ENCODE data around the gene TLCD1.

TLCD1 gene

GRCh38 chr17:28686296-28686695 is 39.7 kb downstream of the TLCD1 start:
- DNase-seq (ENCODE audit: low read depth), result no peak

DNA sequence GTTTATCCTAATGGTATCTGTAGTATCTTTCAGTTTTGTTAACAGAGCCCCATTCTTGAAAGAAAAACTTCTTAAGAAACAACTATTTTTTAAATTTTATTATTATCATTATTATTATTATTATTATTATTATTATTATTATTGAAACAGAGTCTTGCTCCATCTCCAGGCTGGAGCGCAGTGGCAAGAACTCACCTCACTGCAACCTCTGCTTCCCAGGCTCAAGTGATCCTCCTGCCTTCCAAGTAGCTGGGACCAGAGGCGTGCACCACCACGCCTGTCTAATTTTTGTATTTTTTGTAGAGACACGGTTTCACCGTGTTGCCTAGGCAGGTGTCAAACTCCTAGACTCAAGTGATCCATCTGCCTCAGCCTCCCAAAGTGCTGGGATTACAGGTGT is 40.7 kb downstream of the TLCD1 start:
- DNase-seq (ENCODE audit: low read depth), result no peak

GRCh38 chr17:28684963-28685362 is 41.1 kb downstream of the TLCD1 start:
- no peak for DNase-seq (ENCODE audit: low read depth)

DNA sequence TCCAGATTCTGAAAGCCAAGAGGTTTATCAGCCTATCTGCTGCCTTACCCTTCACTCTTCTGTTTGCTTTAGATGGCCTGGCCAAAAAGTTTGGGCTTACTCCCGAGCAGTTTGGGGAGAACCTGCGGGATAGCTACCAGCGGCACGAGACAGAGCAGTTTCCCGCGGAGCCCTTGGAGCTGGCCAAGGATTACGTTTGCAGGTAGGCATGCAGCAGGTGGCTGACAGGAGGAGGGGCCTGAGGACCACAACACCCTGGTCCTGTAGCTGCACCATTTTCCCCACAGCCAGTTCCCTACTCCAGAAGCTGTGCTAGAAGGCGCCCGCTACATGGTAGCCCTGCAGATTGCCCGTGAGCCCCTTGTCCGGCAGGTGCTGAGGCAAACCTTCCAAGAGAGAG is 43.4 kb downstream of the TLCD1 start:
- DNase-seq (ENCODE audit: low read depth), result no peak

DNA sequence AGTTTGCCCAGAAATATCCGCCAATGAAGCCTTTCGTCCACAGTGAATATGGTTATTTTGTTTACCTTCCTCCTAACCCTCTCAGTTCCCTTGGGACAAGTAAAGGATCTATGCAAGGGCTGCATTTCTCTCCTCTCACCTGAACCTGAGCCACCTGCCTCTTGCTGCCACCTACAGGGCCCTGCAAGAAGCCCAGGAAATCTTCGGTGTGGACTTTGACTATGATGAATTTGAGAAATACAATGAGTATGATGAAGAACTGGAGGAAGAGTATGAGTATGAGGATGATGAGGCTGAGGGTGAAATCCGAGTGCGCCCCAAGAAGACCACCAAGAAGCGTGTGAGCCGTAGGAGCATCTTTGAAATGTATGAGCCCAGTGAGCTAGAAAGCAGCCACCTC is 50.1 kb downstream of the TLCD1 start:
- no peak for DNase-seq (ENCODE audit: low read depth)

DNA sequence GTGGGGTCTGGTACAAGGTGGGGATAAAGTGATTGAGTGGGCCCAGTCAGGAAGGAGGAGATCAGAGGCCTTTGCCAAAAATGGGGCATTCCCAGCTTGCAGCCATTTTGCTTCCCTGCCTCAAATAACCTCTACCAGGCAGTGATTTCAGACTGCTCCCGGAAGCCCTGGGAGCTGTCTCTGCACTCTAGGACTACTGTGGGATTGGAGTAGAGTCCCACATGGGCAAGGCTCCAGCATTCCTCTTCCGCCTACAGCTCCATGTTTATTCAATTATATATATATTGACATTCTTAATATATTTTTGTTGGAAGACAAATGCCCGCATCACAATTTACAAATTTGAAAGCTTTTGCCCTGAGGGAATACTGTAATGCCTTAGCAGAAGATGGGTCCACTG is 50.5 kb downstream of the TLCD1 start:
- DNase-seq (ENCODE audit: low read depth), result no peak

Measured in CMK (cell line).